ENCODE measurements around the gene RXFP1.
"Not testable (repeated sequence)": the region's sequence is repeated elsewhere in the genome, so short reads cannot be mapped to it uniquely, and the experiment has no call there.

The RXFP1 gene

DNA sequence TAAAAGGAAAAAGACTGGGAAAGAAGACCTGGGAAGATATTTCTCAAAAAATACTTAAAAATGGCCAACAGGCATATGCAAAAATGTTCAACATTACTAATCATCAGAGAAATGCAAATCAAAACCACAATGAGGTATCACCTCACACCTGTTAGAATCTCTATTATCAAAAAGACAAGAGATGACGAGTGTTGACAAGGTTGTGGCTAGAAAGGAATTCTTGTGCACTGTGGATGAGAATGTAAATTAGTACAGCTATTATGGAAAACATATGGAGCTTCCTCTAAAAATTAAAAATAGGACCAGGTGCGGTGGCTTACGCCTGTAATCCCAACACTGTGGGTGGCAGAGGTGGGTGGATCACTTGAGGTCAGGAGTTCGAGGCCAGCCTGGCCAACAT lies 100.0 kb downstream of the RXFP1 start:
- no peak for DNase-seq

DNA sequence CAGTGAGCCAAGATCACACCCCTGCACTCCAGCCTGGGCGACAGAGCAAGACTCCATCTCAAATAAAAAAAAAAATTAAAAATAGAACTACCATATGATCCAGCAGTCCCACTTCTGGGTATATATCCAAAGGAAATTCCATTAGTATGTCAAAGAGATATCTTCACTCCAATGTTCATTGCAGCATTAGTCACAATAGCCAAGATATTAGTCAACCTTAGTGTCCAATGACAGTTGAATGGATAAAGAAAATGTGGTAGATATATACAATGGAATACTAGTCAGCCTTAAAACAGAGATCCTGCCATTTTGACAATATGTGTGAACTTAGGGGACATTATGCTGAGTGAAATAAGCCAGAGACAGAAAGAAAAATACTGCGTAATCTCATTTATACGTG lies 100.6 kb downstream of the RXFP1 start:
- peak; percentile 30 for DNase-seq

DNA sequence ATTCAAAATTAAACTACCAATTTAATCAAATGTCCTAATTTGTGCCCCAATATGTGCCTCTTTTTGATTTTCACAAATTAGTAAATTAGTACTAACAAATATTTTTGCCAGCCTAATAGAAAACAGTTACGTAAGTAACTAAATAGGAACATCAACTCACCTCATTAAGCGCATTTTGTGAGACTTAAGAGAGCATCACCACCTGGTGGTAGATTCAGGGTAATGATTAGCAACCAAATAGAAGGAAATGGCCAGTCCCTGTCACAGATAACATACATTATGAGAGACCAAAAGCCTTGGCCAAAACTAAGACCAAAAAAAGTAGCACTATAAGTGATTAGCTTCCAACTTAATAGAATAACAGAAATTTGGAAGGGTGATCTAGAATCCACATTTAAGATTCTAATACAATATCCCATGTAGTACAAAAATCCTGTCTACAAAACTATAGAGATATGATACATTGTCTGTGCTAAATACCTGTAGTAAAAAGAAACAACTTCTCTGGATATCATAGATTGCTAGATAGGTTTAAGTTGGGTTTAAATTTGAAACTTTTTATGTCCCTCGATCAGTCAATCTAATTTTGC lies 103.3 kb downstream of the RXFP1 start:
- peak; percentile 63 for DNase-seq

DNA sequence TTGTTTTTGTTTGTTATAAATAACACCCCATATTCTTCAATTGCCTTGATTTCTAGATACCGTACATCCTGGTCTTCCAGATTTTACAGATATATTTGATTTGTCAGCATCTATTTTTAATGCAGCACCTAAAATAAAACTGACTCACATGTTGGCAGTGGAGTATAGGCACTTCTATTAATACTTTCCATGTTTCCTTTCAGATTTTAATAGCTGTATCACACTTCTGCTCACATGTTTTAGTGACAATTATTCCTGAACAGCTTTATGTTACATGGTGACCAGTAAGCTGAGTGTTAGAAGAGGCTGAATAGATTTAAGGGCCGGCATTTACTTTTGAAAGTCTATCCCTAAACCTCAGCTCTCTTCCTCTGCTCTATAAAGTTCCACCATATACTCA lies 103.9 kb downstream of the RXFP1 start:
- no peak for DNase-seq

- DNase-seq: peak; percentile 55
Observed at GRCh38 chr4:158630893-158631292, 109.2 kb downstream of the RXFP1 start.

DNA sequence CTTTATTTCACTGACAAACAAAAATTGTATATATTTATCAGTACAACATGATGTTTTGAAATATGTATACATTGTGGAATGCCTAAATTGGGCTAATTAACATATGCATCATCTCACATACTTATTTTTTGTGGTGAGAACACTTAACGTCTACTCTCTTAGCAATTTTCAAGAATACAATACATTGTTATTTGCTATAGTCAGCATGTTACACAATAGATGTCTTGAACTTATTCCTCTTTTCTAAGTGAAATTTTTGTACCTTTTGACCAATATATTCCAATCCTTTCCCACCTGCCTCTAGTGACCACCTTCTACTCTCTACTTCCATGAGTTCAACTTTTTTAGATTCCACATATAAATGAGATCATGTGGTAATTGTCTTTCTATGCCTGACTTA lies 114.9 kb downstream of the RXFP1 start:
- DNase-seq: no peak

GRCh38 chr4:158644356-158644755 lies 122.7 kb downstream of the RXFP1 start:
- no peak for DNase-seq

DNA sequence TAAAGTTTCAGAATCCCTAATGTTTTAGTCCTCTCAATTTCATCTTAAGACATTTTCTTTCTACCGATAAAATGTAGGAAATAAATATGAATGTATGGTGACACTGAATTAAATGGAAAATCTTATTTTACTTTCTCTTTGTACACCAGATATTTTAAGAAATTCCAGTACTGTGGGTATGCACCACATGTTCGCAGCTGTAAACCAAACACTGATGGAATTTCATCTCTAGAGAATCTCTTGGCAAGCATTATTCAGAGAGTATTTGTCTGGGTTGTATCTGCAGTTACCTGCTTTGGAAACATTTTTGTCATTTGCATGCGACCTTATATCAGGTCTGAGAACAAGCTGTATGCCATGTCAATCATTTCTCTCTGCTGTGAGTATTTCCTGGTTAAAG lies 123.1 kb downstream of the RXFP1 start:
- peak; percentile 14 for DNase-seq

DNA sequence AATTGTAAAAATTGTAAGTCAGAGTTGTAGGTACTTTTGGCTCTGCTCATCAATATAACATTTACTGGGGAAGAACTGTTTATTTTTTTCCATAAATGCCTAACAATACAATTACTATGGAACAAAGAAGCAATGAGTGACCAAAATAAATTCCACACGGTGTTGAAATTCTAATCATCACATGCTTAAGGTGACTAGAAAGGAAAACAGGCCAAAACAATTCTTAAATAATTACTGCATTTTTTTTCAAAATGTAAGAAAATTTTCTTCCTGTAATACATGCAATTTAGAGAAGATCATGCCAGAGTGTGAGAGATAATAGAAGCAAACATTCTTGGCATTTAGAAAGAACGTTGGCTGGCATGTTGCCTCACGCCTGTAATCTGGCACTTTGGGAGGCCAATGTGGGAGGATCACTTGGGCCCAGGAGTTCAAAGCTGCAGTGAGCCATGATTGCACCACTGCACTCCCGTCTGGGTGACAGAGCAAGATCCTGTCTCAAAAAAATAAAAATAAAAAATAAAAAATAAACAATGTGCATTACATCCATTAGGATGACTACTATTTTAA lies 127.5 kb downstream of the RXFP1 start:
- peak; percentile 21 for DNase-seq

- no peak for DNase-seq
Observed at GRCh38 chr4:158652920-158653319, 131.2 kb downstream of the RXFP1 start.

DNA sequence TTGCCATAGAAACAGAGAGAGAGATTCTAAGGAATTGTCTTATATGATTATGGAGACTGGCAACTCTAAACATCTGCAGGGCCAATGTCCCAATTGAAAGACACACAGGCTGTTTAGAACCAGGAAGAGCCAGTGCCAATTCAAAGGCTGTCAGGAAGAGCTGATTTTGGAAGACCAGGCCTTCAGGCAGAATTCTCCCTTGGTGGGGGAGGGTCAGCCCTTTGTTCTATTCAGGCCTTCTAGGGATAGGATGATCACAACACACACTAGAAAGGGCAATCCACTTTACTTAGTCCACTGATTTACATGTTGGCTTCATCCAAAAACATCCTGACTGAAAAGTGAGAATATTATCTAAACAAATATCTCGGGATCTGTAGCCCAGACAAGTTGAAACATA lies 134.8 kb downstream of the RXFP1 start:
- DNase-seq: no peak

DNA sequence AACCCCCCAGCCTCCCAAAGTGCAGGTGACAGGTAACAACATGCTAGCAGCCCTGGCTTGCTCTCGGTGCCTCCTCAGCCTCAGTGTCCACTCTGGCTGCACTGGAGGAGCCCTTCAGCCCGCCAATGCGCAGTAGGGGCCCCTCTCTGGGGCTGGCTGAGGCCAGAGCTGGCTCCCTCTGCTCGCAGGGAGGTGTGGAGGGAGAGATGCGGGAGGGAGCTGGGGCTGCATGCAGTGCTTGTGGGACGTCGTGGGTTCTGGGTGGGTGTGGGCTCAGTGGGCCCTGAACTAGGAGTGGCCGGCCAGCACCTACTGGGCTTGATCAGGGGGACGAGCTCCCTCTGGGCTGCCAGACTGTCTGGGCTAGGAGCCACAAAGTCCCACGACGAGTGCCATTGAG lies 135.6 kb downstream of the RXFP1 start:
- DNase-seq: no peak

DNA sequence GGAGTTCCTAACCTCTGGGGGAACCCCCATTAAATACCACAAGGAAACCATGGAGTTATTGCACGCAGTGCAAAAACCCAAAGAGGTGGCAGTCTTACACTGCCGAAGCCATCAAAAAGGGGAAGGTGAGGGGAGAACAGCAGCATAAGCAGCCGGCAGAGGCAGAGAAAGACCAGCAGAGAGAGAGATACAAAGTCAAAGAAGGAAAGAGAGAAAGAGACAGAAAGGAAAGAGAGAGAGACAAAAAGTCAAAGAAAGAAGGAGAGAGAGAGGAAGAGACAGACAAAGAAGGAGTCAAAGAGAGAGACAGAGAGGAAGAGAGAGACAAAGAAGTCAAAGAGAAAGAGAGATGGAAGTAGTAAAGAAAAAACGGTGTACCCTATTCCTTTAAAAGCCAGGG lies 141.6 kb downstream of the RXFP1 start:
- DNase-seq: not testable (repeated sequence)

DNA sequence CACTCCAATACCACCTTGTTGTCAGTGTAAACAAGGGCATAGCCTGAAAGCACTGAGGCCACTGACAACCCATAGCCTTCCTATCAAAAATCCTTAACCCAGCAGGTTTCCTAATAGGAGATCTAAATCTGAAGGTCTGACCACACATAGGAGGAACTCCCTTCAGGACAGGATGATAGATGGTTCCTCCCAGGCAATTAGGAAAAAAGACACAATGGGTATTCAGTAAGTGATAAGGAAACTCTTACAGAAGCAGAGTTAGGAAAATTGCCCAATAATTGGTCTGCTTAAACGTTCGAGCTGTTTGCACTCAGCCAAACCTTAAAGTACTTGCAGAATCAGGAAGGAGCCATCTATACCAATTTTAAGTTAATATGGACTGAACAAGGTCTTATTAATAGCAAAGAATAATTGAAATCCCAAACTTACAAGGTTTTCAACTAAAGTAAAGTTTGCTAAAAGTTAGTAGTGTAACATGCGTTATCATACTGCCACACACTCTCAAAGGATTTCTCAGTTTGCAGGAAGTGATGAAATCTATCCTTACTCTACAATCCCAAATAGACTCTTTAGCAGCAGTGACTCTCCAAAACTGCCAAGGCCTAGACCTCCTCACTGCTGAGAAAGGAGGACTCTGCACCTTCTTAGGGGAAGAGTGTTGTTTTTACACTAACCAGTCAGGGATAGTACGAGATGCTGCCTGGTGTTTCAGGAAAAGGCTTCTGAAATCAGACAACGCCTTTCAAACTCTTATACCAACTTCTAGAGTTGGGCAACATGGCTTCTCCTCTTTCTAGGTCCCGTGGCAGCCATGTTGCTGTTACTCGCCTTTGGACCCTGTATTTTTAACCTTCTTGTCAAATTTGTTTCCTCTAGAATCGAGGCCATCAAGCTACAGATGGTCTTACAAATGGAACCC lies 142.3 kb downstream of the RXFP1 start:
- not testable (repeated sequence) for DNase-seq

- no peak for DNase-seq
Observed at GRCh38 chr4:158664806-158665205, 143.1 kb downstream of the RXFP1 start.

DNA sequence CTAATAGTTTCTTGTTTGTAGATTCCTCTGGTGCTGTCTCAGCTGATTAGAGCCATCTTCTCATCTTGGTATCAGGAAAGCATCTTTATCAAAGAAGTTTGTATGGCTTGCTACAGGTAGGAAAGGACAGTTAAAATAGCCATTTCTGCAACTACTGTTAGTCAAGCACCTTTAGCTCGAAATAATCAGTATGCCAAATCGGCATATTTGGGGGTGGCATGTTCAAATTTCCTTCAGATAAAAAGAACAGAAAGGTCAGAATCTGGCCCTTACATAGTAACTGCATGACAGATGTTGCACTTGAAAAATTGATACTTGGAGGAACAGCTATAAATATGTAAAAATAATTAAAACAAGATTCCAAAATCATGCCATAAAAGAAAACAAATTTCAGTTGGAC lies 145.2 kb downstream of the RXFP1 start:
- DNase-seq: no peak

DNA sequence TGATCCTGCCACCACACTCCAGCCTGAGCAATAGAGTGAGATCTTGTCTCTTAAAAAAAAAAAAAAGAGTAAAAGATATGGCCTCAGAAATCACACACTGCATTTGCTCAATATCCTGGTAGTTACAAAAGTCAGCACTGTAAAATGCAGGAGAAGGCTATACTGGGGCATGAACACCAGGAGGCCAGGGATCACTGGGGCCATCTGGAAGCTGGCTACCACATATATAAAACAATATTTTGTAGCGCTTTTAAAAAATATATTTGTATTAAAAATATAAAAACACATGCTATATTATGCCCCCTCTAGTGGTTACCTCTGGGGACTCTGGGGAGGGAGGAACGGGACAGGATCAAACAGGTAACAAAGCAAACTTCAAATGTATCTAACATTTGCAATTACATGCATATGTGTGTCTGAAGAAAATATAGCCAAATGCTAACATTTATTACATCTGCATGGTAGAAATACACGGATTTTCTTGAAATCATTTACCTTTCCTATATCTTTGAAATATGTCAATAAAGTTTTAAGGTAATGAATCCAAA lies 146.0 kb downstream of the RXFP1 start:
- peak; percentile 8 for DNase-seq

DNA sequence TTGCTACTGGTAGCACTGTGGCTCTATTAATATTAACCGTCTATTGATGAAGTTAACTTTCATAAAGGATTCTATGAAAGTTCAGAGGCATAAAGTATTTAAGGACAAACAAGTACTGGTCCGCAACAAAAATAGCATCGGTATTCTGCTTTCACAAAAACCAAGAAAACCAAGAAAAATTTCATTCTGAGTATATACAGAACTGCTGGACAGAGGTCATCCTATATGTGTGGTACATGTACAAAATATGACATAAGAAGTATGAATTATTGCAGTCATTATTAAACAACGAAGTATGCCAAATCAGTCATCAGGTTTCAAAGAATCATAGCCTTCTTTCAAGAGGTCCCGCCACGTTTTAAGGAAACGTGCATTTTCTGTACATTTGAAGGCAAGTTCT lies 147.6 kb downstream of the RXFP1 start:
- no peak for DNase-seq

DNA sequence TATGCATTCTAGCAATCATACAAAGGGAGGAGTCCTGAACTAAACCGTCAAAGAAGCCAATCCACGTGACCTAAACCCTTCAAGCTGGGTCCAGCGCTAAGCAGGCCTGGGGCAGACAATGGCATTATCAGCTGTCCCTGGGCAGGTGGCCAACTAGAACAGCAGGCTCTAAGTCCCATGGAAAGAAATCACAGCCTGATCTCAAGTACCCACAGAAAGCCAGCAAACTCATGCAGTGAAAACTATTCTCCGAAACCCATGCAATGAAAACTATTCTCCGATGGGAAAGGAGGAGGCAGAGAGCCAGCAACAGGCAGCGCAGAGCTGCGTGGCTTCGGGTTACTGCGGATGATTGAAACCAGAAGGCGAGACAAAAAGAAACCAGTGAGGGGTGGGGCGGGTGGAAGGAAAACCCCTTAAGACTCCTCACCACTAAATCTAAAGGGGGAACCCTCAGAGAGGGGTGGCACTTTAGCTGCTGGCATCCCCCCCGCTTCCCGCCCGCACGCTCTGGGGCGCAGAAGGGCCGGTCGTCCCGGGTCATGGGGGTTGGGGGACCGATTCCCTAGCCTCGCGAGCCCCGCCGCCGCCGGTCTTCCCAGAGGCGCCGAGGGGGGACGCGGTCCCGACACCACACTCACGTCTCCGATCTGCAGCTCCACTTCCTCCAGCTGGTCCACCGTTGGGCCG lies 149.4 kb downstream of the RXFP1 start:
- DNase-seq: peak; percentile 81

DNA sequence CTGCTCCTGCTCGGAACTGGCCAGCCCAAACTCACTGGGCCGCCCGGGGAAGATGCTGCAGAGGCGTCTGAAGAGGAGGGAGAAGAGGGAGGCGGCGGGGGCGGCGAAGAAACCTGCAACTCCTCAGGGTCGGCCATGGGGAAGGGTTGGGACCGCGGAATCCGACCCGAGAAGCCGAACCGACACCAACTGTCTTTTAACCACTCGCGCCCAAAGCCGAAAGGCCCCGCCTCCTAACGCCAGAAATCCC lies 149.9 kb downstream of the RXFP1 start, which contains the start of gene C4orf46:
TSS of gene C4orf46 (minus strand) at position 223 of the 250 bp plus-strand sequence. CDS start at position 137, 86 bp downstream.
- DNase-seq: no peak

GRCh38 chr4:158671915-158672806 lies 150.5 kb downstream of the RXFP1 start, which contains the start of gene ETFDH:
ETFDH (plus strand) TSS chr4:158672296; CDS start chr4:158672457, 161 bp downstream.
- DNase-seq: peak; percentile 100

- no peak for DNase-seq
Observed at GRCh38 chr4:158673633-158674032, 152.0 kb downstream of the RXFP1 start.

Data from fibroblast of skin of scalp (primary cell).